Stomach (tissue), 9 donors: ENCODE measurements around the gene CIRBP. TPM values are rescaled to one million over a fixed set of nuclear protein-coding genes. Genes with fewer than 3 reads are reported as not detected.
"Not testable (repeated sequence)": the region's sequence is repeated elsewhere in the genome, so short reads cannot be mapped to it uniquely, and the experiment has no call there.

Experiments used
- DNase-seq, 2 donors: peaks; one replicate each; pipeline versions ENCODE4 v3.0.0 to v3.0.0-alpha.2; 2013 to 2019
- H3K27ac ChIP-seq, 5 donors: fragments of 200-600 bp in 4 of 5; sonication (generic) in 4 of 5; one replicate each; pipeline ENCODE4 v1.5.1; 2013 to 2019; ENCODE audit warnings: mild to moderate bottlenecking in 1 of 5, moderate library complexity in 1 of 5
- H3K27me3 ChIP-seq, 3 donors: fragments of 200-600 bp; sonication (generic); one replicate each; pipeline ENCODE4 v1.5.1; 2017 to 2019; ENCODE audit warnings: mixed run types in 1 of 3
- H3K36me3 ChIP-seq, 4 donors: fragments of 200-600 bp; sonication (generic); 1 replicate in 3 of 4; 2 replicates in 1 of 4; pipeline ENCODE4 v1.5.1; 2016 to 2019
- H3K4me1 ChIP-seq, 4 donors: fragments of 200-600 bp; sonication (generic); one replicate each; pipeline ENCODE4 v1.5.1; 2016 to 2019
- H3K4me3 ChIP-seq, 4 donors: fragments of 200-600 bp; sonication (generic) in 3 of 4; one replicate each; pipeline ENCODE4 v1.5.1; 2016 to 2019; ENCODE audit warnings: mild to moderate bottlenecking in 1 of 4
- H3K9me3 ChIP-seq, 4 donors: fragments of 200-600 bp; sonication (generic); one replicate each; pipeline ENCODE4 v1.5.1; 2016 to 2019
- EP300 ChIP-seq: sonication (generic); formaldehyde crosslinking; IDR thresholded peaks from one replicate; pipeline ENCODE4 v1.6.1; 2017; ENCODE audit warnings: antibody characterized with exemption
- POLR2A ChIP-seq, 4 donors: fragments of 450-650 bp; IDR thresholded peaks; one replicate each; pipeline ENCODE4 v1.6.1; 2016; ENCODE audit warnings: antibody characterized with exemption in 4 of 4, control low read depth in 2 of 4, mild to moderate bottlenecking in 1 of 4, moderate library complexity in 1 of 4
- POLR2AphosphoS5 ChIP-seq, 3 donors: sonication (generic); formaldehyde crosslinking; IDR thresholded peaks; one replicate each; pipeline ENCODE4 v1.6.1; 2016; ENCODE audit warnings: antibody characterized with exemption in 3 of 3
- WGBS, 5 donors: extraction: QIAGEN DNeasy Blood & Tissue Kit in 3 of 5; methylation state at CpG; one replicate each; pipeline versions ENCODE4 v1.1.5 to v1.1.7; 2013 to 2018; 5-methylcytosine and 5-hydroxymethylcytosine counted together
- intact Hi-C: fragments of 100-400 bp; cut with DNase I; formaldehyde crosslinking; loops from one replicate; pipeline ENCODE4 v1.15.1; 2023; ENCODE audit warnings: low total_unique reads
- polyA plus RNA-seq, 3 donors: library from polyadenylated mRNA; stranded (reverse); fragments of 200-250 nt; gene quantifications; one replicate each; pipeline ENCODE4 v1.2.3, GENCODE V29; 2013
- total RNA-seq, 5 donors: library from RNA; depleted of rRNA; stranded (reverse); fragments of >200 nt; gene quantifications; one replicate each; pipeline versions ENCODE4 v1.1.0 to v1.2.3, GENCODE V29; 2014 to 2016
- TF ChIP-seq, protein P1 (sequence below), 7 experiments: fragments of 450-650 bp in 4 of 7; fragments of 200-600 bp in 3 of 7; sonication (generic) in 3 of 7; IDR thresholded peaks; one replicate each; pipeline ENCODE4 v1.5.1; 2016 to 2019; ENCODE audit warnings: antibody characterized with exemption in 7 of 7, control low read depth in 2 of 7, mild to moderate bottlenecking in 1 of 7
- donor health status: healthy with polysubstance abuse.
- donor health status: Bipolar disorder and iron deficiency.
- donor health status: healthy.

Gene CIRBP
- total and polyA plus RNA-seq, 8 donors, result 250 to 686 (median 356) TPM

DNA sequence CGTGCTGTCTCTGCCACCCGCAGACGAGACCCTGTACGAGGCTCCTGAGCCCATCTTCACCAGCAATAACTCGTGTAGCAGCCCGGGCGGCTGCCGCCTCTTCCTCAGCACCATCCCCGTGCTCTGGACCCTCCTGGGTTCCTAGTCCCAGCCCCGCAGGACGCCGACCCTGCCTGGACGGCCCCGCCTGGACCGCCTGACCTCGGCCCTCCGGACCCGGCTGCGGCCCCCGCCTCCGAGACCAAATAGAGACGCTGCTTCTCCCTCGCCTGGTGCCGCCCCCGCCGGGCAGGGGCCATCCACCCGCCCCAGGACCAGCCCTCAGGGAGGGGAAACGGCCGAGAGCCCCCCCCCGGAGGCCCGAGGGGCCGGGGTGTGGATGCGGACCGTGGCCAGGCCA, 30.7 kb downstream of the CIRBP start:
- Histone ChIP-seq H3K27me3 (peaks cover 5 to 26% (median 22%) of the 10 kb centered on the region in 3 donors), H3K9me3 (no peaks in the 10 kb centered on the region), H3K4me1 (peaks cover 8 to 19% (median 12%) of the 10 kb centered on the region in 4 donors), H3K4me3 (no peak overlapping the region), H3K27ac (no peak overlapping the region), H3K36me3 (no peaks in the 10 kb centered on the region)
- WGBS, 5 donors, result 74 to 86% (median 80%) methylated on average over 28 to 34 of the region's 34 CpGs
- TF ChIP-seq POLR2AphosphoS5 (IDR thresholded peaks at IDR 0.05) (no peak), EP300 (no peak), POLR2A (IDR thresholded peaks at IDR 0.05) (no peak)
- TF ChIP-seq, protein P1, sequence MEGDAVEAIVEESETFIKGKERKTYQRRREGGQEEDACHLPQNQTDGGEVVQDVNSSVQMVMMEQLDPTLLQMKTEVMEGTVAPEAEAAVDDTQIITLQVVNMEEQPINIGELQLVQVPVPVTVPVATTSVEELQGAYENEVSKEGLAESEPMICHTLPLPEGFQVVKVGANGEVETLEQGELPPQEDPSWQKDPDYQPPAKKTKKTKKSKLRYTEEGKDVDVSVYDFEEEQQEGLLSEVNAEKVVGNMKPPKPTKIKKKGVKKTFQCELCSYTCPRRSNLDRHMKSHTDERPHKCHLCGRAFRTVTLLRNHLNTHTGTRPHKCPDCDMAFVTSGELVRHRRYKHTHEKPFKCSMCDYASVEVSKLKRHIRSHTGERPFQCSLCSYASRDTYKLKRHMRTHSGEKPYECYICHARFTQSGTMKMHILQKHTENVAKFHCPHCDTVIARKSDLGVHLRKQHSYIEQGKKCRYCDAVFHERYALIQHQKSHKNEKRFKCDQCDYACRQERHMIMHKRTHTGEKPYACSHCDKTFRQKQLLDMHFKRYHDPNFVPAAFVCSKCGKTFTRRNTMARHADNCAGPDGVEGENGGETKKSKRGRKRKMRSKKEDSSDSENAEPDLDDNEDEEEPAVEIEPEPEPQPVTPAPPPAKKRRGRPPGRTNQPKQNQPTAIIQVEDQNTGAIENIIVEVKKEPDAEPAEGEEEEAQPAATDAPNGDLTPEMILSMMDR (IDR thresholded peaks at IDR 0.05), result no peak
- no peak for DNase-seq
- intact Hi-C loops, result no loop called here

DNA sequence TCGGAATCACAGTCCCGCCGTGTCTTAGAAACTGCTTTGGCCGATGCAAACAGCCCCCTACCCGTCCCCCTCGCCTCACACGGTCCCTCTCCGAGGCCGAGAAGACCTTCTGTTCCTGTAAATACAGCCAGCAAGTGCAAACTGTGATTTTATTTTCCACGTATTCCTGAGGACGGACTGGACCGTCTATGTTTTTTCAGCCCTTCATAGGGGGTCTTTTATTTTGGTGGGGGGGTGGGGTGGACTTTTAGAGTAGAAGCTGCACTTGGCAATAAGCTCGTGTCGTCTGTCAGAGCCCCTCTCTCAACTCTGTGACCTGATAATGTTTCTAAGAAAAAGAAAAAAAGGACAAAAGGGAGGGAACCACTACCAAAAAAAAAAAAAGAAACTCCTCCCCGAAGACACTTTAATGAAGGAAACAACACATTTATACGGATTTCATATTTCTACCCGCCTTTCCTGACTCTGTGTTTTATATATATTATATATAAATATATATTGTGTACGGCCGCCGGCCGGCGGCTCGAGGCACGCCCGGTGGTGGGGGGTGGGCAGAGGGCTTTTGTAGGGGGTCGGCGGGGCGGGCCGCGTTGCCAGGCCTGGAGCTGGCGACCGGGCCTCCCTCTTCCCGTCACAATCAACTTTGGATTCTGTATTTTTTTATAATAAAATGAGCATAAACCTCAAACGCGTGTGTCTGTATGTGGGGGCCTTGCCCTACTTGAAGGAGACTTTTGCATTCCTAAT, 31.8 kb downstream of the CIRBP start:
- H3K4me1 ChIP-seq, result peaks cover 0 to 8% (median under 1%) of the 10 kb centered on the region in 4 donors
- H3K9me3 ChIP-seq, result no peaks in the 10 kb centered on the region
- no peak for DNase-seq
- H3K36me3 ChIP-seq, result no peaks in the 10 kb centered on the region
- WGBS, 5 donors, result 80 to 87% (median 84%) methylated on average over 33 to 35 of the region's 35 CpGs
- no peak overlapping the region for H3K27ac ChIP-seq
- TF ChIP-seq POLR2A (IDR thresholded peaks at IDR 0.05), result no peak
- no peak for TF ChIP-seq EP300
- H3K27me3 ChIP-seq, result peaks cover 0 to 15% (median 11%) of the 10 kb centered on the region in 3 donors
- no peak overlapping the region for H3K4me3 ChIP-seq
- intact Hi-C loops, result no loop called here

DNA sequence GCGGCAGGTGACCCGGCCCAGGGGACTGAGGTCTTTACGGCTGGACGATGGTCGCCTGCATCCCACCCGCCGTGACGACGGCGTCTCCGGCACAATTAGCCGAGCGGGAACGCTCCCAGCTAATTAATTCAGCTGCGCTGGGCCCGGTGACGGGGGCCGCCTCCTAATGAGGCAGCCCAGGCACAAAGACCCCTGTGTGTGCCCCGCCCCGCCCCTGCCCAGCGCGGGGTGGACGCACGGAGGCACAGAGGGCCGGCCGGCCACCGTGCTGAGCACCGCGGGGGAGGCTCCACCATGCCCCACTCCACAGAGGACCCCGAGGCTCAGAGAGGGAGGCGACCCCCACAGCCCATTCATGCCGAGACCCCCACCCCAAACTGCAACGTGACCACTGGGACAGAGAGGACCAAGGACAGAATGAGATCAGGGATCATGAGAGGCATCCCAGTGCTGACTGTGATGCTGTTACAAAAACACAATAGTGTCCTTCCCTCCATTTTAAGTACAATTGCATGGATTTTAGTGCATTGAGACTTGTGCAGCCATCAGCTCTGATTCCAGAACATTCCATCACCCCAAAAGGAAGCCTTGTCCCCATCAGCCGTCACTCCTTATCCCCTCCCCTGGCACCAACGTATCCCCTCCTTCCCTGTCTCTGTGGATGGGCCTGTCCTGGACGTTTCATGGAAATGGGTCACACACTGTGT, 33.6 kb downstream of the CIRBP start:
- no peaks in the 10 kb centered on the region for H3K36me3 ChIP-seq
- peaks cover 0 to 8% (median 0%) of the 10 kb centered on the region in 4 donors for H3K4me1 ChIP-seq
- H3K4me3 ChIP-seq, result no peak overlapping the region
- peaks cover 0 to 9% (median 5%) of the 10 kb centered on the region in 3 donors for H3K27me3 ChIP-seq
- H3K27ac ChIP-seq, result no peak overlapping the region
- intact Hi-C loops, result no loop called here
- no peaks in the 10 kb centered on the region for H3K9me3 ChIP-seq
- 70 to 78% (median 77%) methylated on average over 17 to 36 of the region's 36 CpGs for WGBS, 5 donors
- no peak for DNase-seq
- TF ChIP-seq POLR2A (IDR thresholded peaks at IDR 0.05), result no peak
- TF ChIP-seq POLR2AphosphoS5 (IDR thresholded peaks at IDR 0.05), result no peak
- TF ChIP-seq, protein P1 (IDR thresholded peaks at IDR 0.05), result no peak
- TF ChIP-seq EP300, result no peak

DNA sequence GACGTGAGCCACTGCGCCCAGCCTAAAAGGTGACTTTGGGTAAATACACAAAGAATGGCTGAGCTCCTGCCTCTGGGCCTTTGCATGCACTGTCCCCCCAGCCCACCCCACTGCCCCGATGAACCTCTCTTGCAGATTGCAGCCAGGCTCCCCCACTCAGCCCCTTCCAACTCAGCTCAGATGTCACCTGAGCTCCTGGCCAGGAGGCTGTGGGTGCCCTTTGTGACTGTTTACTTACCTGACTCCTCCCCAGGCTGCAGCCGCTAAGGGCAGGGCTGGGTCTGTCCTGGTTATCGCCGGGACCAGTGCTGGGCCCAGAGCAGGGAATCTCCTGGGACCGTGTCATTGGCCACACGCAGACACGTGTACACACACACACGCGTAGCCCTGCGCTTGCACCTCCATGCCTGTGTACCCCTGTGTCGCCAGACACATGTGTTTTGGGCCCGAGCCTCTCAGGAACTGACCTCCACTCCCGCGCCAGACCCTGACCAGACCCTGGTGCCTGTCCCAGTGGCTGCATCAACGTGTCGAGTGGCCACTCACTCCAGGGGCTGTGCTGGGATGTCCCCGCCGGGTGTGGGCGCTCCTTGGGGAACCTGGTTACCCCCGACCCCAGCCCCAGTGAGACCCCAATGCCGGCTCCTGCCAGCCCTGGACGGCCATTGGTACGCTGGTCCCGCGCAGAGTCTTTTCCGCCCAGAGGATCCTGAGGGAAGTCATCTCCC, 35.2 kb downstream of the CIRBP start:
- 58 to 76% (median 63%) methylated on average over 10 to 28 of the region's 28 CpGs for whole genome bisulfite sequencing, 5 donors
- TF ChIP-seq, protein P1 (IDR thresholded peaks at IDR 0.05), result no peak
- no peak for TF ChIP-seq EP300
- TF ChIP-seq POLR2AphosphoS5 (IDR thresholded peaks at IDR 0.05), result no peak
- no peak for TF ChIP-seq POLR2A (IDR thresholded peaks at IDR 0.05)
- Histone ChIP-seq H3K36me3 (no peaks in the 10 kb centered on the region), H3K4me3 (no peak overlapping the region), H3K9me3 (no peaks in the 10 kb centered on the region), H3K27ac (no peak overlapping the region), H3K4me1 (peaks cover 0 to 8% (median 0%) of the 10 kb centered on the region in 4 donors), H3K27me3 (peaks cover 0 to 17% (median 7%) of the 10 kb centered on the region in 3 donors)
- DNase-seq, result peak; percentile 56 to 76
- intact Hi-C loops, result no loop called here

DNA sequence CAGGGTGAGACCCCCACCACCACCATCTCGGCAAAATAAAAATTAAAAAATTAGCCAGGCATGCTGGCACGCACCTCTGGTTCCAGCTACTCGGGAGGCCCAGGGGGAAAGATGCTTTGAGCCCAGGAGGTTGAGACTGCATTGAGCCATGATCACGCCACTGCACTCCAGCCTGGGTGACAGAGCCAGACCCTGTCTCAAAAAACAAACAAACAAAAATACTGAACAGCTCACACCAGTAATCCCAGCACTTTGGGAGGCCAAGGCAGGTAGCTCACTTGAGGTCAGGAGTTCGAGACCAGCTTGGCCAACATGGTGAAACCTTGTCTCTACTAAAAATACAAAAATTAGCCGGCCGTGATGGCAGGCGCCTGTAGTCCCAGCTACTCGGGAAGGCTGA, 36.2 kb downstream of the CIRBP start:
- H3K36me3 ChIP-seq, H3K4me1 ChIP-seq, H3K9me3 ChIP-seq, H3K4me3 ChIP-seq, H3K27ac ChIP-seq, DNase-seq, intact Hi-C loops: not testable (repeated sequence)
- H3K27me3 ChIP-seq, result peaks cover 0 to 20% (median 12%) of the 10 kb centered on the region in 3 donors
- 82 to 91% (median 89%) methylated on average over 9 of the region's 9 CpGs for WGBS, 5 donors
